Erythroblast (primary cell): Measurements from ENCODE around the gene SUGCT.

Experiments used
- DNase-seq, 2 experiments: peaks; one replicate each; lab custom pipeline; 2025; lab: John Stamatoyannopoulos, UW
- GATA1 ChIP-seq: IDR thresholded peaks from 2 replicates; pipeline ENCODE4 v1.6.1; 2011; ENCODE audit warnings: low read depth, mild to moderate bottlenecking, control low read depth, low read length, moderate library complexity
- POLR2A ChIP-seq: IDR thresholded peaks from 2 replicates; pipeline ENCODE4 v1.6.1; 2011; ENCODE audit warnings: mild to moderate bottlenecking, low read length

SUGCT gene

GRCh38 chr7:40566879-40567278 lies 432.1 kb downstream of the SUGCT start:
- TF ChIP-seq POLR2A (no peak), GATA1 (no peak)
- no peak for DNase-seq

GRCh38 chr7:40569326-40569725 lies 434.5 kb downstream of the SUGCT start:
- no peak for DNase-seq
- TF ChIP-seq GATA1 = no peak
- no peak for TF ChIP-seq POLR2A

DNA sequence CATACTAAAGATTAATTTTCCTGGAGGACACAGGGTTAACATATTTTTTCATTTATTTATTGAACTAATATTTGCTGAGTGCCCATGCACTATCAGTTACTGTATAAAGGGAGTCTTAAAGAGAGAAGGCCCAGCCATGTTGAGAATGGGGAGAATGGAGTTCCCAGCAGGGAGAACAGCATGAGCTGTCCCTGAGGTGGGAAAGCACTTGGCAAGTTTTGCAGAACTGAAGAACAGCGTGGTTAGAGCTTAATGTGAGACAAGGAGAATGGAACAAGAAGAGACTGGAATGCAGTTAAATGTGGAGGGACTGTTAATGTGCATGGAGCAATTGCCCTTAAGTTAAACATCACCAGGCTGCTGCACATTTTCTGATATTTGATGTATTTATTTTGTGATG lies 435.4 kb downstream of the SUGCT start:
- DNase-seq = no peak

DNA sequence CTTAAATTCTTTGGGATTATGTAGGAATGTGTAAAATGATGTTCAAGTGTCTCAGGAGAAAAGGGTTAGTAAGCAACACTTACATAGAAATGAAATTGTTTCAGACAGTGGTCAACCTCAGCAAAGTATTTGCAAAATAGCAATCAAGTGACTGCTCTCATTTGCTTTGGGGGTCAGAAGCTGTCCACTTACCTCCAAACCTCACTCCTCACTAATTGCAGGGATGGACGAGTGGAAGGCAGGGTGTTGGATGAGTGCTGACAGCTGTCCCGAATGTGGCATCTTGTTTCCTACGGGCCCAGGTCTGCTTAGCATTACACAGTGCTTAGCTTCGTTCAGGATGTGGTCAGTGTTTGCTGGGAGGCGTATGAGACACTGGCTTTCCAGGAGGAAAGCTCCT lies 437.0 kb downstream of the SUGCT start:
- TF ChIP-seq POLR2A (no peak), GATA1 (no peak)
- no peak for DNase-seq

More for the DNA sequence above, 435.4 kb downstream of the SUGCT start:
- TF ChIP-seq POLR2A = no peak
- TF ChIP-seq GATA1 = no peak

DNA sequence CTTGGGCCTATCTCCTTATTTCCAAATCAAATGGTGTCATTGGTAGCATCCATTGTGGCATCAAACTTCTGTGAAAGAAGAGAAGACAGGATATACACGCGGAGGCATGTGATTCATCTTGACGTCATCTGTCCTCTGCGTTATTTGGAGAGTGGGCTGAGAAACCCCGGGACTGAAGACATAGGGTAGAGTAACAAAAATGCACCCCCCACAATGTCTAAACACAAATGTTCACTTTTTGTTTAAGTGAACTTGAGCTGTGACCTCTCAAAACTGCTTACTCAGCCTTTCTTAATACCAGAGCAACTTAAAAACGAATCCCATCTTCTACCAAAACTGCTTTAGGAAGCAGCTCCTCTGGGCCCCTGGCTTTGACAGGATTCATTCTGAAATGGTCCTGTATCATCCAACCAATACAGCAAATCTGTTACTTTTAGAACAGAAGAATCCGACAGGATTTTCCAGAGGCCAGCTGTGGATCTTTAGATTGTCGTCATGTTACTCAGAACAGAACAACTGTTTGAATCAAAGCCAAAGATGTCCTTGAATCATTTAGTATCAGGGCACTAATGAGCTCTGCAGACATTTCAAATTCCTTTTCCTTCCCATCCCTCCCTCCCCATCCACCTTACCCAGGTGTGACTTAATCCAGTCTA lies 438.1 kb downstream of the SUGCT start:
- DNase-seq = no peak
- TF ChIP-seq POLR2A (no peak), GATA1 (no peak)

- no peak for TF ChIP-seq POLR2A
- TF ChIP-seq GATA1 = no peak
- no peak for DNase-seq
These were observed 444.6 kb downstream of the SUGCT start for GRCh38 chr7:40579401-40579800.

- DNase-seq = no peak
- TF ChIP-seq GATA1 = no peak
- TF ChIP-seq POLR2A = no peak
These were observed 446.0 kb downstream of the SUGCT start for GRCh38 chr7:40580776-40581175.

DNA sequence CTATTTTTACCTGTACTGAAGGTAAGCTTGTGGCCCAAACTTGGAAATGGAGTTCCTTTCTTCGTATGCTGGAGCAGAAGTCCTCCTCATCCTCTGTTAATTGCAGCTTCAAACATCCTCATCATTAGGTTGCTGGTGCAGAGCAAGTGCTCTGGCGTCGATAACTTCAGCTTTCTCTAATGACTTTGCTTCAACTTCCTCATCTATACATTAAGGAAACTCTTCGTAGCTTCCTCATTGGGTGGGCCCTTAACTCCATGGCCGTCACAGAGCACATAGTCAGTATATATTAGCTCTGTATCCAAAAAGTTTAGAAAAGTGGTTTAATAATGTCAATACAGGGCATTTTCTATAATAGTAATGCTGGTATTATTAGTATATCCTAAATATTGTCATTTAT lies 447.7 kb downstream of the SUGCT start:
- no peak for DNase-seq
- no peak for TF ChIP-seq GATA1
- TF ChIP-seq POLR2A = no peak

DNA sequence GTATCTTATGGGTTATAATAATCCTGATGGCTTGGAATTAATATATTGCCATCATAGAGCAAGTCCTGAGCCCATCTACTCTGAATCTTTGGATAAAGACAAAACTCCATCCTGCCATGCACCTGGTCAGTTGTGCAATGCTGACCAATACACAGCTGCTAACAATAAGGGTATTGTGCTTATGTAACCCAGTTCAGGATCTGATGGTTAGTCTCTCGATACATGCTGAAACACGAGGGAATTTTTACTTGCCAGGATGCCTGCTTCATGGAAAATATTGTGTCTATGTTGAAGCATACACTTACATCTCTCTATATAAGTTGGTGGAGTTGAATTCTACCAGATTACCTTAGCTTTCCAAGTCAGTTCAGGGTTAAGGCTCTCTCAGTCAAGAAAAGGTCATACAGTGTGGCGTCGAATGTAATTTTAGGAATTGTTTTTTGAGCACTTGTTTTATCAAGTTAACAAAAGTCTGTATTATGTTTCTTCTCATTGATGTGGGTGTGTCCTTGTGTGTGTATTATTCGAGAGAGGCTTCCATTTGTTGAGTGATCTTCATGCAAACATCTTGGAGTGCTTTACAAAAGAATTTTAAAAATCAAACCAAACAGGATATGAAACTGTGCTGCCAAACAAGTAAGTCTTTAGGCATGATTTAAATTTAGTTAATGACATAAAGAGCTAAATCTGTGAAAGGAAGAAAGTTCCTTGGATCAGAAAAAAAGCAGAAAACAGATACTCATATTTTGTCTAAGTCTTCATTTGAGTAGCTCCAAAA lies 449.1 kb downstream of the SUGCT start:
- DNase-seq = no peak
- TF ChIP-seq GATA1 = no peak
- TF ChIP-seq POLR2A = no peak

DNA sequence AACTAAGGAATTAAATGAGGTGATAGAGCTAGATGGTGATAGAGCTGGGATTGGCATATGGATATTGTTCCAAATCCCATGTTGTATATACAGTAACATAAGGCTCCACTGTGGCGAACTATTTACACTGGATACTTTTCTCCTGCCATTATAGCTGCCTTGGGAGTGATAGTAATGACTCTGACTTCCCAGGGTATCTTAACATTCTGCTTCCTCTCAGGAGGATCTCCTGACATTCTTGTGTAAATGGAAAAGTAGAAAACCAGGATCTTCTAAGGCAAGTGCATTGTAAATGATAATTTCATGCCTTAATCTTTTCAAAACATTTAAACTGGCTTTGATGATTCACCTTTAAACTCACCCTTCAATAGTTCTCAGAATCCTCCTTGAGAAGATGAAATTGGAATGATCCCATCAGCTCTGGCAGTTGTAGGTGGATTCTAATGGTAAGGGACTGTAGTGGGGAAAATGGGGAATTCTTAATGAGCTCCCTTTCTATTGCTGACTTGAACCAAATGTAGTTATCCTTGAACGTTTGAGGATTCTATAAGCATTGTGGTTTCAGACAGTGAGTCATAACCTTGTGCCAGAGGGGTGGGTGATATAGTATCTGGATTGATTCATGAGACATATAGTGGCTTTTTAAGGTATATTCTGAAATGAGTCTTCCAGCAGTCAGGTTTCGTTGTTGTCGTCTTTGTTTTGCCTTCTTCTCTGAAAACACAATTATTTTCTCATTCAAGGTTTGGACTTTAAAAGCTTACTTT lies 450.0 kb downstream of the SUGCT start:
- DNase-seq = no peak
- TF ChIP-seq GATA1 = no peak
- TF ChIP-seq POLR2A = no peak

DNA sequence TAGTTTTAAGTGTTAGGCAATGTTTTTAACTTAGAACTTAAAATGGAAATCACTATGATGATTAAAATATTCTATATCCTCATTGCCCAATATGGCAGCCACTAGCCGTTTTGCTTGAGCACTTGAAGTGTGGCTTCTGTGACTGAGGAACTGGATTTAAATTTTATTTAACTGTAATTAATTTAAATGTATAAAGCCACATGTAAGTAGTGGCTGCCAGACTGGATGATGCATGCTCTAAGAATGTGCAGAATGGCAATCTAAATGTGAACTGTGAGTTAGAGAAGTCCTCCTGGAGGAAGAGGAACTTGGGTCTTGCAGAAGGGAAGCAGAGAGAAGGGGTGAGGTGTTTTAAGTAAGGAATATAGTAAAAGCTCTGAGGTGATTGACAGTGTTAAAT lies 451.4 kb downstream of the SUGCT start:
- TF ChIP-seq POLR2A (no peak), GATA1 (no peak)
- DNase-seq = no peak

DNA sequence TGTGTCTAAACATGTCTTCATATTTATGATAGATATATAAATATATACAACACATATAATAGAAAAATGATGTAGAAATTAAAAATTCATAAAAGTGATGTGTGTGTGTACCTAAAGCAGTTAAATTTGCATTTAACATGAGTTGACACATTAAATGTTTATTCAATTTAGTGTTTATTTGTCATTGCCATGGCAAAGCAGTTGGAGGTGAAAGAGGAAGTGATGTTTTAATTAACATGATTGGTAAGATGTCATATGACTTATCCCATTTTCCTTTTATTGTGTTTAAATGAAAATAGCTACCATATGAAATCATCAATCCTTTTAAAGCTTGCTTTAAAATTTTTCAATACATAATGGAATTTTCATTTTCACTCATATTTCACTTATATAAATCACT lies 452.6 kb downstream of the SUGCT start:
- TF ChIP-seq POLR2A (no peak), GATA1 (no peak)

GRCh38 chr7:40595129-40595528 lies 460.3 kb downstream of the SUGCT start:
- TF ChIP-seq POLR2A = no peak
- no peak for TF ChIP-seq GATA1
- no peak for DNase-seq

More for the DNA sequence above, 452.6 kb downstream of the SUGCT start:
- no peak for DNase-seq

- DNase-seq = no peak
- TF ChIP-seq POLR2A = no peak
- TF ChIP-seq GATA1 = no peak
These were observed 461.0 kb downstream of the SUGCT start for GRCh38 chr7:40595832-40596231.
